ENCODE results near the gene PYGB. TPM values are rescaled to one million over a fixed set of nuclear protein-coding genes. Genes with fewer than 3 reads are reported as not detected.

The PYGB gene
- total RNA-seq, 1 donor = 194 TPM

DNA sequence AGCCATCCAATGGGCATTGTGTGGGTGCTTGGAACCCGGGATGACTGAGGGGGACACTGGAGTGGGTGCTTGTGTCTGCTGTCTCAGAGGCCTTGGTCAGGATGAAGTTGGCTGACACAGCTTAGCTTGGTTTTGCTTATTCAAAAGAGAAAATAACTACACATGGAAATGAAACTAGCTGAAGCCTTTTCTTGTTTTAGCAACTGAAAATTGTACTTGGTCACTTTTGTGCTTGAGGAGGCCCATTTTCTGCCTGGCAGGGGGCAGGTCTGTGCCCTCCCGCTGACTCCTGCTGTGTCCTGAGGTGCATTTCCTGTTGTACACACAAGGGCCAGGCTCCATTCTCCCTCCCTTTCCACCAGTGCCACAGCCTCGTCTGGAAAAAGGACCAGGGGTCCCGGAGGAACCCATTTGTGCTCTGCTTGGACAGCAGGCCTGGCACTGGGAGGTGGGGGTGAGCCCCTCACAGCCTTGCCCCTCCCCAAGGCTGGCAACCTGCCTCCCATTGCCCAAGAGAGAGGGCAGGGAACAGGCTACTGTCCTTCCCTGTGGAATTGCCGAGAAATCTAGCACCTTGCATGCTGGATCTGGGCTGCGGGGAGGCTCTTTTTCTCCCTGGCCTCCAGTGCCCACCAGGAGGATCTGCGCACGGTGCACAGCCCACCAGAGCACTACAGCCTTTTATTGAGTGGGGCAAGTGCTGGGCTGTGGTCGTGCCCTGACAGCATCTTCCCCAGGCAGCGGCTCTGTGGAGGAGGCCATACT lies 49.4 kb downstream of the PYGB start:
- Histone ChIP-seq H3K4me2 (ENCODE audit: insufficient read depth, low read length) (no peak overlapping the region), H3K79me2 (ENCODE audit: insufficient read depth, low read length) (no peaks in the 10 kb centered on the region), H3K27ac (ENCODE audit: low read depth, low read length) (peak overlapping the region; percentile 17), H3K27me3 (ENCODE audit: insufficient read depth, low read length) (no peaks in the 10 kb centered on the region), H3K4me3 (ENCODE audit: insufficient read depth, low read length) (no peak overlapping the region), H2AFZ (ENCODE audit: low read length) (no peak overlapping the region), H3K9me3 (ENCODE audit: low read depth, low read length) (no peaks in the 10 kb centered on the region), H3K4me1 (ENCODE audit: insufficient read depth, low read length) (peaks cover 19% of the 10 kb centered on the region), H3K36me3 (ENCODE audit: insufficient read depth, low read length) (peaks cover 37% of the 10 kb centered on the region), H4K20me1 (ENCODE audit: insufficient read depth, low read length) (peaks cover 4% of the 10 kb centered on the region)
- no peak for DNase-seq (ENCODE audit: insufficient read length, low spot score, missing footprints)
- TF ChIP-seq, protein P1, sequence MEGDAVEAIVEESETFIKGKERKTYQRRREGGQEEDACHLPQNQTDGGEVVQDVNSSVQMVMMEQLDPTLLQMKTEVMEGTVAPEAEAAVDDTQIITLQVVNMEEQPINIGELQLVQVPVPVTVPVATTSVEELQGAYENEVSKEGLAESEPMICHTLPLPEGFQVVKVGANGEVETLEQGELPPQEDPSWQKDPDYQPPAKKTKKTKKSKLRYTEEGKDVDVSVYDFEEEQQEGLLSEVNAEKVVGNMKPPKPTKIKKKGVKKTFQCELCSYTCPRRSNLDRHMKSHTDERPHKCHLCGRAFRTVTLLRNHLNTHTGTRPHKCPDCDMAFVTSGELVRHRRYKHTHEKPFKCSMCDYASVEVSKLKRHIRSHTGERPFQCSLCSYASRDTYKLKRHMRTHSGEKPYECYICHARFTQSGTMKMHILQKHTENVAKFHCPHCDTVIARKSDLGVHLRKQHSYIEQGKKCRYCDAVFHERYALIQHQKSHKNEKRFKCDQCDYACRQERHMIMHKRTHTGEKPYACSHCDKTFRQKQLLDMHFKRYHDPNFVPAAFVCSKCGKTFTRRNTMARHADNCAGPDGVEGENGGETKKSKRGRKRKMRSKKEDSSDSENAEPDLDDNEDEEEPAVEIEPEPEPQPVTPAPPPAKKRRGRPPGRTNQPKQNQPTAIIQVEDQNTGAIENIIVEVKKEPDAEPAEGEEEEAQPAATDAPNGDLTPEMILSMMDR (IDR thresholded peaks at IDR 0.05; ENCODE audit: extremely low read depth, low read depth, low read length) = no peak

DNA sequence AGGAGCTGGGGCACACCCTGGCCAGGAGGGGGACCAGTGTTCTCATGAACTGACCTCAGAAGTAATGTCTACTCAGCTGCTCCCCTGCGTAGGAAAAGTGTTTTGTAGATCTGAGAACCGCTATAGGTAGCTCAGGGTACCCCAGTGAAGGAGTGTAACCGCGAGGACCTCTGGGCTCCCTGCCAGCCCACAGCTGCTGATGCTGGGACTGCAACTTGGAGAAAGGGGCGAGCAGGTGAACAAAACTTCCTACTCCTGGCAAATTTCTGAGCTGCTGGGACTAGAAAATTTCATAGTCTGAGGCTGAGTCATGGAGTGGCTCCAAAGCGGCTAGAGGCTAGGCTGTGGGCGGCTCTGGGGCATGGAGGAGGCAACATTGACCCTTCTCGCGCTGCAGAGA lies 51.9 kb downstream of the PYGB start:
- peaks cover 4% of the 10 kb centered on the region for H4K20me1 ChIP-seq (ENCODE audit: insufficient read depth, low read length)
- H3K36me3 ChIP-seq (ENCODE audit: insufficient read depth, low read length) = peaks cover 42% of the 10 kb centered on the region
- H3K27ac ChIP-seq (ENCODE audit: low read depth, low read length) = peak overlapping the region; percentile 47
- no peak overlapping the region for H2AFZ ChIP-seq (ENCODE audit: low read length)
- DNase-seq (ENCODE audit: insufficient read length, low spot score, missing footprints) = peak; percentile 93
- H3K4me2 ChIP-seq (ENCODE audit: insufficient read depth, low read length) = no peak overlapping the region
- H3K4me3 ChIP-seq (ENCODE audit: insufficient read depth, low read length) = no peak overlapping the region
- TF ChIP-seq, protein P1 (IDR thresholded peaks at IDR 0.05; ENCODE audit: extremely low read depth, low read depth, low read length) = no peak
- H3K79me2 ChIP-seq (ENCODE audit: insufficient read depth, low read length) = no peaks in the 10 kb centered on the region
- no peaks in the 10 kb centered on the region for H3K27me3 ChIP-seq (ENCODE audit: insufficient read depth, low read length)
- no peaks in the 10 kb centered on the region for H3K9me3 ChIP-seq (ENCODE audit: low read depth, low read length)
- peaks cover 19% of the 10 kb centered on the region for H3K4me1 ChIP-seq (ENCODE audit: insufficient read depth, low read length)

DNA sequence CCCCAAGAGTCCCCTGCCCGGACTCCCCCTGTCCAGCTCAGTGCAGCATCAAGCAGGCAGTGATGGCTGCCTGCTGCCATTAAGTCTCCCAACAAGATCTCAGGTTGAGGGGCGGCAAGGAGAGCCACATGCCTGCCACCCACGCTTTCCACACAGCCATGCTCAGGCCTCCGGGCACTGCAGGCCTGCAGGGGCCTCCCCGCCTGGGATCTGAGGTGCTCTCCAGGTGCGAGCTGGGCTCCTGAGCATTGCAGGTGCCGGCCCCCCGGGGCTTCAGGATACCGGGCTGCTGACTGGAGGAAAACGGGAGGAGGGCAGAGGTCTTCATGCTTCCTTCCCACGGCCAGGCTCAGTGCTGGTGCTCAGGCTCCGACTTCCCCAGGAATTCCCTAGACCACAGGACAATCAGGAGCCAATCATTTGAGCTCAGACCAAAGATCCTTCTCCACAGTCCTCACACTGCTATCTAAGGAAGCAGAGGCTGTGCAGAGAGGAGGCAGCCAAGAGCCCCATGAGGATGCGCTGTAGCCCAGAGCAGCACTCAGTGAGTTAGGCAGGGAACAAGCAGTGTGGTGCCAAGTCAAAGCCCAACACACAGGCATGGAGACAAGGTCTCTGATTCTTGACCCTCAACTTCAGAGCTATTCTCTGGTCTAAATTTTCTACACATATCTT lies 52.7 kb downstream of the PYGB start:
- no peak overlapping the region for H3K4me2 ChIP-seq (ENCODE audit: insufficient read depth, low read length)
- H2AFZ ChIP-seq (ENCODE audit: low read length) = no peak overlapping the region
- H3K36me3 ChIP-seq (ENCODE audit: insufficient read depth, low read length) = peaks cover 38% of the 10 kb centered on the region
- no peaks in the 10 kb centered on the region for H3K79me2 ChIP-seq (ENCODE audit: insufficient read depth, low read length)
- peak; percentile 93 for DNase-seq (ENCODE audit: insufficient read length, low spot score, missing footprints)
- H3K4me3 ChIP-seq (ENCODE audit: insufficient read depth, low read length) = no peak overlapping the region
- H3K4me1 ChIP-seq (ENCODE audit: insufficient read depth, low read length) = peaks cover 19% of the 10 kb centered on the region
- TF ChIP-seq, protein P1 (IDR thresholded peaks at IDR 0.05; ENCODE audit: extremely low read depth, low read depth, low read length) = peak; percentile 24
- H3K27me3 ChIP-seq (ENCODE audit: insufficient read depth, low read length) = no peaks in the 10 kb centered on the region
- H4K20me1 ChIP-seq (ENCODE audit: insufficient read depth, low read length) = peaks cover 4% of the 10 kb centered on the region
- H3K9me3 ChIP-seq (ENCODE audit: low read depth, low read length) = no peaks in the 10 kb centered on the region
- H3K27ac ChIP-seq (ENCODE audit: low read depth, low read length) = peak overlapping the region; percentile 47

DNA sequence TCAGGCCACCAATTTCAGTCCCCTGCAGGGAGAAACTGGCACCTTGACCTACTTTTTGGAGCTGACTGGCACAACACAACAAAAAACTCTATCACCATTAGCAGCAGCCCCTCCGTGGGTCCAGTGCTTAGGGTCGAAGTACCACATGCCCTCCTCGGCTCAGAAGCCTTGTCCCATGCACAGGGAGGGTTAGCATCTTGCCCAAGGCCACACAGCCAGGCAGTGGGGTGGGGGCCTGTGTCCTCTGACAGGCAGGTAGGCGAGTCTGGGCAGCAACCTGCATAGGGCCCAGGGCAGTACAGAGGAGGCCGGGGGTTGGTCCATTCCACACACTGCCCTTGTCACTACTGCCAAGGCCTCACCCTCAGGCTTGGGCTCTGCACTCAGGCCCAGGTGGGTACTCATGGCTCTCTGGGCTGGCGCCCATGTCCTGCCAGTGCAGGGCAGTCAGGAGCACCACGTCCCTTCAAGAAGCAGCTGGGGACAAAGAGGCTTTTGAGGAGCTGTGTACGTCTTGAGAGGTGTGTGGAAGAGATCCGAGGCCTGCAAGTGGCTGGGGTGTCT lies 53.6 kb downstream of the PYGB start:
- no peak overlapping the region for H3K27ac ChIP-seq (ENCODE audit: low read depth, low read length)
- H3K79me2 ChIP-seq (ENCODE audit: insufficient read depth, low read length) = no peaks in the 10 kb centered on the region
- TF ChIP-seq, protein P1 (IDR thresholded peaks at IDR 0.05; ENCODE audit: extremely low read depth, low read depth, low read length) = no peak
- H4K20me1 ChIP-seq (ENCODE audit: insufficient read depth, low read length) = peaks cover 4% of the 10 kb centered on the region
- H3K4me1 ChIP-seq (ENCODE audit: insufficient read depth, low read length) = peaks cover 19% of the 10 kb centered on the region
- no peaks in the 10 kb centered on the region for H3K27me3 ChIP-seq (ENCODE audit: insufficient read depth, low read length)
- H2AFZ ChIP-seq (ENCODE audit: low read length) = no peak overlapping the region
- DNase-seq (ENCODE audit: insufficient read length, low spot score, missing footprints) = peak; percentile 87
- peaks cover 35% of the 10 kb centered on the region for H3K36me3 ChIP-seq (ENCODE audit: insufficient read depth, low read length)
- no peak overlapping the region for H3K4me3 ChIP-seq (ENCODE audit: insufficient read depth, low read length)
- no peak overlapping the region for H3K4me2 ChIP-seq (ENCODE audit: insufficient read depth, low read length)
- H3K9me3 ChIP-seq (ENCODE audit: low read depth, low read length) = no peaks in the 10 kb centered on the region
